Tibial nerve (tissue), 4 donors: ENCODE measurements around the gene PRXL2A. TPM values are rescaled to one million over a fixed set of nuclear protein-coding genes. Genes with fewer than 3 reads are reported as not detected.
A peak's percentile ranks its signal among the peaks of the same experiment; 100 is the strongest.

Experiments used
- DNase-seq, 2 donors: peaks; one replicate each; pipeline ENCODE4 v3.0.0-alpha.2; 2019; ENCODE audit warnings: low spot score in 2 of 2
- H3K27ac ChIP-seq, 4 donors: fragments of 200-600 bp; sonication (generic) in 3 of 4; one replicate each; pipeline ENCODE4 v1.5.1; 2017 to 2019; ENCODE audit warnings: mild to moderate bottlenecking in 1 of 4
- H3K27me3 ChIP-seq, 2 donors: fragments of 200-600 bp; sonication (generic) in 1 of 2; one replicate each; pipeline versions ENCODE4 v1.5.1 to v1.6.0; 2017 to 2019
- H3K36me3 ChIP-seq, 3 donors: fragments of 200-600 bp; sonication (generic); one replicate each; pipeline ENCODE4 v1.5.1; 2018 to 2019
- H3K4me1 ChIP-seq, 4 donors: fragments of 200-600 bp; sonication (generic) in 3 of 4; one replicate each; pipeline ENCODE4 v1.5.1; 2017 to 2019
- H3K4me3 ChIP-seq, 4 donors: fragments of 200-600 bp; sonication (generic) in 3 of 4; one replicate each; pipeline ENCODE4 v1.5.1; 2017 to 2019; ENCODE audit warnings: mild to moderate bottlenecking in 1 of 4, moderate library complexity in 1 of 4
- H3K9me3 ChIP-seq, 4 donors: fragments of 200-600 bp; sonication (generic) in 3 of 4; one replicate each; pipeline ENCODE4 v1.5.1; 2017 to 2019
- CTCF ChIP-seq, 5 experiments: fragments of 200-600 bp in 3 of 5; fragments of 450-650 bp in 2 of 5; sonication (generic) in 3 of 5; IDR thresholded peaks; one replicate each; pipeline ENCODE4 v1.5.1; 2016 to 2019; ENCODE audit warnings: antibody characterized with exemption in 5 of 5, mild to moderate bottlenecking in 3 of 5, moderate library complexity in 2 of 5
- EP300 ChIP-seq, 2 donors: sonication (generic); formaldehyde crosslinking; IDR thresholded peaks; one replicate each; pipeline ENCODE4 v1.6.1; 2017; ENCODE audit warnings: antibody characterized with exemption in 2 of 2, mild to moderate bottlenecking in 1 of 2
- POLR2A ChIP-seq, 2 donors: fragments of 450-650 bp; IDR thresholded peaks; one replicate each; pipeline ENCODE4 v1.6.1; 2017; ENCODE audit warnings: antibody characterized with exemption in 2 of 2, mild to moderate bottlenecking in 2 of 2, moderate library complexity in 2 of 2
- WGBS, 2 donors: methylation state at CpG; one replicate each; pipeline ENCODE4 v1.1.5; 2018; 5-methylcytosine and 5-hydroxymethylcytosine counted together
- total RNA-seq, 4 donors: library from RNA; depleted of rRNA; stranded (reverse); fragments of >200 nt; gene quantifications; one replicate each; pipeline ENCODE4 v1.1.0, GENCODE V29; 2016

The PRXL2A gene
- total RNA-seq, 4 donors from 2014 or later = 94.5 to 176 (median 128) TPM

GRCh38 chr10:80460399-80461207, 52.3 kb downstream of the PRXL2A start:
- DNase-seq = no peak
- H3K27ac ChIP-seq = peak overlapping the region; percentile 67 to 99 (median 87)
- WGBS, 2 donors = 28 to 36% methylated on average over 6 of the region's 6 CpGs
- H3K27me3 ChIP-seq = no peaks in the 10 kb centered on the region
- H3K4me1 ChIP-seq = peaks cover 0 to 100% (median 97%) of the 10 kb centered on the region in 4 donors
- H3K36me3 ChIP-seq = no peaks in the 10 kb centered on the region
- peak overlapping the region in 2 of 4 donors; percentile 11 to 30 for H3K4me3 ChIP-seq
- TF ChIP-seq CTCF (IDR thresholded peaks at IDR 0.05) (no peak), EP300 (IDR thresholded peaks at IDR 0.05) (no peak), POLR2A (IDR thresholded peaks at IDR 0.05) (no peak)
- H3K9me3 ChIP-seq = no peaks in the 10 kb centered on the region

GRCh38 chr10:80461208-80462183, 53.1 kb downstream of the PRXL2A start:
- WGBS, 2 donors = 56 to 60% methylated on average over 8 of the region's 8 CpGs
- H3K9me3 ChIP-seq = no peaks in the 10 kb centered on the region
- H3K4me1 ChIP-seq = peaks cover 0 to 100% (median 97%) of the 10 kb centered on the region in 4 donors
- H3K4me3 ChIP-seq = peak overlapping the region in 2 of 4 donors; percentile 11 to 30
- DNase-seq = no peak
- H3K36me3 ChIP-seq = no peaks in the 10 kb centered on the region
- TF ChIP-seq POLR2A (IDR thresholded peaks at IDR 0.05) (no peak), EP300 (IDR thresholded peaks at IDR 0.05) (no peak), CTCF (IDR thresholded peaks at IDR 0.05) (no peak)
- no peaks in the 10 kb centered on the region for H3K27me3 ChIP-seq
- peak overlapping the region; percentile 81 to 99 (median 90) for H3K27ac ChIP-seq

- Histone ChIP-seq H3K4me3 (peak overlapping the region in 1 of 4 donors; percentile 33), H3K36me3 (no peaks in the 10 kb centered on the region), H3K4me1 (peaks cover 0 to 100% (median 100%) of the 10 kb centered on the region in 4 donors), H3K27ac (peak overlapping the region; percentile 81 to 99 (median 90)), H3K9me3 (no peaks in the 10 kb centered on the region), H3K27me3 (no peaks in the 10 kb centered on the region)
- peak in 1 of 2 donors; percentile 61 for TF ChIP-seq EP300 (IDR thresholded peaks at IDR 0.05)
- TF ChIP-seq POLR2A (IDR thresholded peaks at IDR 0.05) = peak in 1 of 2 donors; percentile 8
- TF ChIP-seq CTCF (IDR thresholded peaks at IDR 0.05) = no peak
- 16 to 25% methylated on average over 7 of the region's 7 CpGs for WGBS, 2 donors
- peak in 1 of 2 donors; percentile 81 for DNase-seq
Measured at GRCh38 chr10:80462299-80462980, 54.1 kb downstream of the PRXL2A start.

GRCh38 chr10:80462981-80463741, 54.8 kb downstream of the PRXL2A start:
- TF ChIP-seq EP300 (IDR thresholded peaks at IDR 0.05) (no peak), POLR2A (IDR thresholded peaks at IDR 0.05) (no peak), CTCF (IDR thresholded peaks at IDR 0.05) (no peak)
- no peak for DNase-seq
- Histone ChIP-seq H3K36me3 (no peaks in the 10 kb centered on the region), H3K4me1 (peaks cover 0 to 100% (median 98%) of the 10 kb centered on the region in 4 donors), H3K9me3 (no peaks in the 10 kb centered on the region), H3K27ac (peak overlapping the region; percentile 81 to 99 (median 90)), H3K27me3 (no peaks in the 10 kb centered on the region), H3K4me3 (peak overlapping the region in 1 of 4 donors; percentile 33)
- 19 to 20% methylated on average over 5 of the region's 5 CpGs for WGBS, 2 donors
